Cardiac muscle cell (in vitro differentiated cells and primary cell): Measurements from ENCODE around the gene GNA12. TPM values are rescaled to one million over a fixed set of nuclear protein-coding genes. Genes with fewer than 3 reads are reported as not detected.

ENCODE experiments used
- DNase-seq, 2 donors: peaks; one replicate each; pipeline versions ENCODE4 v3.0.0 to v3.0.0-alpha.2; 2010 to 2017; ENCODE audit warnings: low read depth in 1 of 2, low spot score in 1 of 2
- H3K27ac ChIP-seq: fragments of 200-600 bp; sonication (generic); 2 replicates; pipeline ENCODE4 v1.5.1; 2016
- H3K27me3 ChIP-seq: fragments of 200-600 bp; sonication (generic); 2 replicates; pipeline ENCODE4 v1.6.0; 2016; ENCODE audit warnings: control low read depth
- H3K36me3 ChIP-seq: fragments of 200-600 bp; sonication (generic); 2 replicates; pipeline ENCODE4 v1.5.1; 2016; ENCODE audit warnings: control low read depth
- H3K4me1 ChIP-seq: fragments of 200-600 bp; sonication (generic); 2 replicates; pipeline ENCODE4 v1.8.1; 2017; ENCODE audit warnings: low read depth, mild to moderate bottlenecking, mixed run types
- H3K4me3 ChIP-seq: fragments of 200-600 bp; sonication (generic); 2 replicates; pipeline ENCODE4 v1.5.1; 2016; ENCODE audit warnings: mild to moderate bottlenecking
- H3K9me3 ChIP-seq: fragments of 200-600 bp; sonication (generic); 2 replicates; pipeline ENCODE4 v1.5.1; 2017; ENCODE audit warnings: low read depth, mild to moderate bottlenecking, control low read depth
- polyA plus RNA-seq: library from polyadenylated mRNA; unstranded; fragments of >200 nt; fragmentation: Nextera tagmentation; extraction: Ambion mirVana; gene quantifications from 2 replicates; pipeline ENCODE4 v1.2.1, GENCODE V29; 2016
- total RNA-seq: library from RNA; depleted of rRNA; stranded (reverse); fragments of >200 nt; gene quantifications from 2 replicates; pipeline ENCODE4 v1.2.3, GENCODE V29; 2016
- TF ChIP-seq, protein P1 (sequence below): IDR thresholded peaks from 2 replicates; pipeline ENCODE4 v1.5.1; 2012; ENCODE audit warnings: low read depth, mild to moderate bottlenecking, low read length

The GNA12 gene
- total and polyA plus RNA-seq, 2 experiments from 2014 or later: 54.4 to 59.1 TPM

DNA sequence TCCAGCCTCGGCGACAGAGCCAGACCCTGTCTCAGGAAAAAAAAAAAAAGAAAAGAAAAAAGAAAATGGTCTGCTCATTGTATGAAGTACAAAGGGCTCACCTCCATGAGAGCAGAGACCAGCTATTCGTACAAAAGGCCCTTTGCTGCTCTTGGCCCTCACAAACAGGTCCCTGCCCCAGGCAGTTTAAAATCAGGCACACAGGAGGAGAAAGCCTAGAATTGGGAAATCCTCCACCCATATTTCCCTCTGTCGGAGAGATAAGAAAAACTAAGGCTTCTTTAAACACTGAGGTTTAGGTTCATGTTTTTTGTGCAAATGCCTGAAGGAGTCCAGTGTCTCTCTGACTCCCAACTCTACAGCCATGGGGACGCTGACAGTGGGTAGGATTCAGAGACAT lies 15.1 kb downstream of the GNA12 start:
- Histone ChIP-seq H3K4me1 (peaks cover 38% of the 10 kb centered on the region), H3K36me3 (no peaks in the 10 kb centered on the region), H3K4me3 (no peak overlapping the region), H3K9me3 (no peaks in the 10 kb centered on the region), H3K27ac (no peak overlapping the region), H3K27me3 (no peaks in the 10 kb centered on the region)
- TF ChIP-seq, protein P1, sequence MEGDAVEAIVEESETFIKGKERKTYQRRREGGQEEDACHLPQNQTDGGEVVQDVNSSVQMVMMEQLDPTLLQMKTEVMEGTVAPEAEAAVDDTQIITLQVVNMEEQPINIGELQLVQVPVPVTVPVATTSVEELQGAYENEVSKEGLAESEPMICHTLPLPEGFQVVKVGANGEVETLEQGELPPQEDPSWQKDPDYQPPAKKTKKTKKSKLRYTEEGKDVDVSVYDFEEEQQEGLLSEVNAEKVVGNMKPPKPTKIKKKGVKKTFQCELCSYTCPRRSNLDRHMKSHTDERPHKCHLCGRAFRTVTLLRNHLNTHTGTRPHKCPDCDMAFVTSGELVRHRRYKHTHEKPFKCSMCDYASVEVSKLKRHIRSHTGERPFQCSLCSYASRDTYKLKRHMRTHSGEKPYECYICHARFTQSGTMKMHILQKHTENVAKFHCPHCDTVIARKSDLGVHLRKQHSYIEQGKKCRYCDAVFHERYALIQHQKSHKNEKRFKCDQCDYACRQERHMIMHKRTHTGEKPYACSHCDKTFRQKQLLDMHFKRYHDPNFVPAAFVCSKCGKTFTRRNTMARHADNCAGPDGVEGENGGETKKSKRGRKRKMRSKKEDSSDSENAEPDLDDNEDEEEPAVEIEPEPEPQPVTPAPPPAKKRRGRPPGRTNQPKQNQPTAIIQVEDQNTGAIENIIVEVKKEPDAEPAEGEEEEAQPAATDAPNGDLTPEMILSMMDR: no peak
- no peak for DNase-seq

DNA sequence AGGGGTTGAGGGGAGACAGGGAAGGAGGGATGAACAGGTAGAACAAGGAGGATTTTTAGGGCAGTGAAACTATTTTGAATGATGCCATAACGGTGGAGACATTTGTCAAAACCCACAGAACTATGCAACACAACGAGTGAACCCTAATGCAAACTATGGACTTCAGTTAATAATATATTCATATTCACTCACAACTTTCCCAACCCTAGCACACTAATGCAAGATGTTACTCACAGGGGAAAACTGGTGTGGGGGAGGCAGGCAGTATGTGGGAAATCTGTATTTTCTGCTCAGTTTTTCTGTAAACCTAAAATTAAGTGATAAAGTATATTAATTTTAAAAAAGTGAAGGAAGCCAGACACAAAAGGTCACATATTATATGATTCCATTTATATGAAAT lies 17.3 kb downstream of the GNA12 start:
- TF ChIP-seq, protein P1: no peak
- DNase-seq: no peak
- Histone ChIP-seq H3K27ac (no peak overlapping the region), H3K9me3 (no peaks in the 10 kb centered on the region), H3K4me1 (peaks cover 45% of the 10 kb centered on the region), H3K36me3 (no peaks in the 10 kb centered on the region), H3K27me3 (no peaks in the 10 kb centered on the region), H3K4me3 (no peak overlapping the region)

DNA sequence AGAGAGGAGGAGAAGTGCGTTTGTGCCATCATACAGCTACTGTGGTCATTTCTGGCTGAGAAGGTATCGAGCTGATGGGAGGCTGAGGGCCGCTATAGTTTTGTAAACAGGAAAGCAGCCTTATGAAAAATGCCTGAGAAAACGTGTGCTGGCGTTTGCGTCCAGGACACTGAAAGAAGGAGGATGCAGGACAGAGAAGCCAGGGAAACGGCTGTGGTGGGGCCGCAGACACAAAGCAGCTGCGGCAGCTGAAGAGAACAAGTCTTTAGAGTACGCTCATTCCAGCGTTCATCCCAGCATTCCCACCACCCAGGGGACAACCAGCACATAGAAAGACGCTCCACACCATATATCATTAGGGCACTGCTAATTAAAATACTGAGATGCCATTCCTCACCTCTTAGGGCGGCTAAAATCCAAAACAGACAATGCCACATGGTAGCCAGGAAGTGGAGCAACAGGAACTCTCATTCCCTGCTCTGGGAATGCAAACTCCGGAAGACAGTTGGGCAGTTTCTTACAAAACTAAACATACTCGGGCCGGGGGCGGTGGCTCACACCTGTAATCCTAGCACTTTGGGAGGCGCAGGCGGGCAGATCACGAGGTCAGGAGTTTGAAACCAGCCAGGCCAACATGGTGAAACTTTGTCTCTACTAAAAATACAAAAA lies 18.4 kb downstream of the GNA12 start:
- no peaks in the 10 kb centered on the region for H3K36me3 ChIP-seq
- no peak overlapping the region for H3K4me3 ChIP-seq
- no peaks in the 10 kb centered on the region for H3K27me3 ChIP-seq
- TF ChIP-seq, protein P1: no peak
- peak overlapping the region; percentile 24 for H3K27ac ChIP-seq
- DNase-seq: no peak
- peaks cover 50% of the 10 kb centered on the region for H3K4me1 ChIP-seq
- H3K9me3 ChIP-seq: no peaks in the 10 kb centered on the region

DNA sequence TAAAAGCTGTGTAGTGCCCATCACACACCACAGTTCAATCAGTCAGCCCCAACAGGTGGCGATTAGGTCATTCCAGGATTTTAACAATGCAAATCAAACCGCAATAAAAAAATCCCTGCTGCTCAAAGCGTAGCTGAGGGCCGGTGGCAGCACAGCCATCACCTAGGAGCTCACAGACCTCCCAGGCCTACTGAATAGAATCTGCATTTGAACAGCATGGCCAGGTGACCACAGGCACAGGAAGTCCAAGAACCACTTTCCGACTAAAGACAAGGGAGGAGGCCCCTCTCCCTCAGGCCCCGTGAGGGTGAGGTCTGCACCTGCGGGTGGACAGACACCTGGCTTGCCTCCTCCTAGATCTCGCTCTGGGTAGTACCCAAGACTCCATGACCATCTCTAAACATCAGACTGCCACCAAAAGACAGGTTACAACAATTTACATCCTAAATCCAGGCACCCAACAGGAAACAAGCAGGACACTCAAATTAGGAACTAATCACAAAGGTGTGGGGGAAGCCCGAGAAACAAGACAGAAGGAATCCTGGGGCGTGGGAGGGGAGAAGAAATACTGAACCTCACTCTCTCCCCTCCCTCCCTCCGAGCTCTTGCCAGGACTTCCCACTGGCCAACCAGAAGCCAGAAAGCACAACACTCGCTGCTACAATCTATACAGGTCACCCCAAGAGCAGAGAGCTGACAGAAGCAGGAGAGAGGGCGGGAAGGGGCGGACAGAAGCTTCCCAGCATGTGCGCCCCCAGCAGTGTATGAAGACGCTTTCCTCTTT lies 19.2 kb downstream of the GNA12 start:
- Histone ChIP-seq H3K9me3 (no peaks in the 10 kb centered on the region), H3K27me3 (no peaks in the 10 kb centered on the region), H3K27ac (peak overlapping the region; percentile 24), H3K4me1 (peaks cover 51% of the 10 kb centered on the region), H3K36me3 (no peaks in the 10 kb centered on the region), H3K4me3 (no peak overlapping the region)
- TF ChIP-seq, protein P1: no peak
- DNase-seq: no peak

DNA sequence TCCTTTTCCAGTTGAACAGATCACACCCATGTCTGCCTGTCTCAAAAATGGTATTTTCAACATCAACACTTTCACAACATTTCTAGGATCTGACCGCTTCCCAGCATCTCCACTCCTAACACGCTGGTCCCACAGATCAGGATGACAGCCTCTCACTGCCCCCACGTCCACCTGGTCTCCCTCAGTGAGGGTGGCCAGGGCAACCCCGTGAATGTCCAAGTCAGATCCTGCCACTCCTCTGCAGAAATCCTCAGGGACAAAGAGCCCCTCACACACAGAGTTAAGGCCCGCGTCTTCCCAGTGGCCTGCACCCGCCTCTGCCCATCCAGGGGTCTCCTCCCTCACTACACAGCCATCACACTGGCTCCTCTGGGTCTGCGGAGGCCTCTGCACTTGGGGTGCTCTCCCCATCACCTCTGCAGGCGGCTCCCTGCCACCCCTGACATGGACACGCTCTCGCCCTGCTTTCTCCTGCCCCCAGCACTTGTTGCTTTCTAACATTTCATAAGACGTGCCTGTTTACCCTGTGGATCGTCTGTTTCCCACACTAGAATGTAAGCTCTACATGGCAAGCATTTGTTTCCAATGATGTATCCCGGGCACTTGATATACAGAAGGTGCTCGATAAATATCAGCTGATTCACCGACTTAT lies 20.0 kb downstream of the GNA12 start:
- H3K36me3 ChIP-seq: no peaks in the 10 kb centered on the region
- H3K4me3 ChIP-seq: no peak overlapping the region
- peaks cover 53% of the 10 kb centered on the region for H3K4me1 ChIP-seq
- H3K27me3 ChIP-seq: no peaks in the 10 kb centered on the region
- TF ChIP-seq, protein P1: no peak
- H3K9me3 ChIP-seq: no peaks in the 10 kb centered on the region
- no peak for DNase-seq
- H3K27ac ChIP-seq: peak overlapping the region; percentile 85
